OCI-M2 (cell line): ENCODE results near the gene ATP6V0A4.
"Not testable (repeated sequence)": the region's sequence is repeated elsewhere in the genome, so short reads cannot be mapped to it uniquely, and the experiment has no call there.

ENCODE experiments used
- DNase-seq: peaks from one replicate; lab custom pipeline; 2025; ENCODE audit not compliant: unreplicated experiment; lab: John Stamatoyannopoulos, UW

The ATP6V0A4 gene

DNA sequence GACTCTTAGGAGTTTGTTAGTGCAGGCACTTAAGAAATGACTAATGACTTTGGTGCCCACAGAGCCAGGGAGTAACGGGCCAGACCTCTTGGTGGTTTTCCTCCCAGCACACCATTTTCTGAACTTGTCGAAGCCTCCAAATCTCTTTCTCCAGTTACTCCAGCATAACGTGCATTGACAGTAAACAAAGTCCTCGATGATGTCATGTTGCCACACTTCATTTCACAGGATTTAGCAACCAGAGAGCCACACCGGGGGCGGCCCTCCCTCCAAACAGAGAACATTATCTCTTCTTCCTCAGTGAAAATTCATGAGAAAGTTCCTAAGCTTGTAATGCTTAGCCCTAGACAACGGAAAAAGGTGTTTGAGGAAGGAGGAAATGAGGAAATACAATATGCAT, 92.8 kb downstream of the ATP6V0A4 start:
- no peak for DNase-seq

DNA sequence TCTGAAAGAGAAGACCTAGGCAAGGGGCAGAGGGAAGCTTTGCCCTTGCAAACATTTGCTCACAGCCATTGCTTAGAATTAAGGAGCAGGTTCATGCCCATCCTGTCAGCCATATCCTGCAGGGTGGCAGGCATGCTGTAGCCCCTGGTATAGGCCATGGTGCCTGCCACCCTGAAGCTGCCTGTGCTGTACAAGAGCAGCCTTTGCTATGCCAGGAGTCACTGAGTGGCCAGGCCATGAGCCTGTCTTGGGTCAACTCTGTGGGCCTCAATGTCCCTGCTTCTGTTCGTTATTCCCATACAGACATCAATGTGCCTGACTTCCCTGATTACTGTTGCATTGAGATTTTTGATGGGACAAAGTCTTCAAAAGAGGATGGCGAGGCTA, 96.5 kb downstream of the ATP6V0A4 start:
- no peak for DNase-seq

DNA sequence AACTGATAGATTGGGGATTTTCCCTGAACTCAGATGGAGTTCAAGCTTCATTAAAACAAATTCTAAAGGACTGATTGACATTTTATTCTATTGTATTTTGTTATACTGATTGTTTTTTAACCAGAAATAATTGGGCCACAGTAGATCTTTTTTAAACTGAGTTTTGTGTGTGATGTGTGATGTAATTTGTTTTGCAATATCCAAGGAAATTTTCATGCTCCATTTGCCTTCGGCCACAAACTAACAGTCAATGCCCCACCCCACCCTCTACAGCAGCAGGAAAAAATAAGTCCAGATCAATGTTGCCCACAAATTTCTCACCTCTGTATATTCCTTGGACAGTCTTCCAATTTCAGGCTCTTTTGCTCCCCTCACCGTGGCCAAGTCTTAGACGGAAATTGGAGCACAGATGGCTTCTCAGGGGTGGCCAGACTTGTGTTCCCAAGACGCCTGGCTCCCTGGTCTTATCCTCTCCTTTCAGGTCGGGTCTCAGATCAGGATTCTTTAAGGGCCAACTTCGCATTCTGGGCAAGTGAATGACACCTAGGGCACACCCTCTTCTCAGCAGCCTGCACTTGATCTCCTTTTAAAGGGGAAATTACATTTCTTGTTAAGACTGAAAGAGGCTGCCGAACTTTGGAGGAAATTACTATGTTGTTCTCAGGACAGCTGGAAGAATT, 97.0 kb downstream of the ATP6V0A4 start, which contains the start of gene SVOPL:
TSS of gene SVOPL (minus strand) at position 506 of the 680 bp plus-strand sequence. CDS start 22,317 bp downstream, outside the sequence.
- no peak for DNase-seq

DNA sequence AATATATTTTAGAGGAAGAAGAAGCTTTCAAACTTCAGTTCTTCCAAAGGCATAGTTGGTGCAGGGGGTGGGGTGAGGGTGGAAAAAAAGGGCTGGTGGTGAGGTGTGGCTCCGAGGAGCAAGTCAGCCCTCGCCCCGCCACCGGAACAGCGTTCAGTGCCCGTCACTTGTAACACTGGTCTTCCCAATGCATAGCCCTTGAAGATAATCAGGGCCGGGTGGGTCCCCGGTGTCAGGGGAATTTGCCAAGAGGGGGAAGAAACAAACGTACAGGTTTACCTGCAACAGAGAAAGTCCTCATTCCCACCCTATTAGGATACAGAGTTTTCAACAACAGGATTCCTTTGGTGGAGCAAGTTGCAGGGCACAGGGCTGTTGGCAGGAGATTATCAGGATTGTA, 98.3 kb downstream of the ATP6V0A4 start:
- DNase-seq = no peak

DNA sequence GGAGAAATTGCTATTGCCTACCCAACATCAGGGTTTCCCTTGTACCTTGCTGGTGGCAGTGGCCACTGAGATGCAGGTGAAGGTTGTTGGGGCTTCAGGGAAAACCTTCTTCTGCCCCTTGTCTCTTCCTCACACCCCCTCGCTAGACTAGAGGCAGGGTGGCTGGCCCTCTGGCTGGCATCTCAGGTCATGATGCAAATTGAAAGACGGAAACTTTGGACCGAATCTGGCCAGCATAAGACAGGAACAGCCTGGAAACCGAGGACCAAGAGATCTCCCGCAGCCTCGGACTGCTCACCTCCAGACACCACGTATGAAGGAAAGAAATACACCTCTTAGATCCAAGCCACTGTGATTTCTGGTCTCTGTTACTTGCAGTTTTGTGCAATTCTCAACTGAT, 99.7 kb downstream of the ATP6V0A4 start:
- no peak for DNase-seq

DNA sequence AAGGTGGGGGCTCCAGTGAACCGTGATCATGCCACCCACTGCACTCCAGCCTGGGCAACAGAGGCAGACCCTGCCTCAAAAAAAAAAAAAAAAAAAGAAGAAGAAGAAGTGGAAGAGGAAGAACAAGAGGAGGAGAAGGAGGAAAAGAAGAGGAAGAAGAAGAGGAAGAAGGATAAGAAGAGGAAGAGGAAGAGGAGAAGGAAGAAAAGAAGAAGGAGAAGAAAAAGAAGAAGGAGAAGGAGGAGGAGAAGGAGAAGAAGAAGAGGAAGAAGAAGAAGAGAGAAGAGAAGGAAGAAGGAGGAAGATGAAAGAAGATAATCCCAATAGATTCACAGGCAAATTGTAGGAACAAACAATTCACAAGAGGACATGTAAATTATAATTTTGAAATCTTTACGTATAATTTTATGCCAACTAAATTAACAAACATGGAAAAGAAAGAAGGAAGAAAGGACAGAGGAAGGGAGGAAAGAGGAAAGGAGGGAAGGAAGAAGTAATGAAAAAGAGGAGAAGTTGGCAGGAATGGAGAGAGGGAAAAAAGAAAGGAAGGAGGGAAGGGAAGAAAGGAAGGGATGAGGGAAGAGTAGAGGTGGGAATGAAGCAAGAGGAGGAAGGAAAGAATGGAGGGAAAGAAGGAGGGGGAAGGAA, 100.3 kb downstream of the ATP6V0A4 start:
- no peak for DNase-seq

DNA sequence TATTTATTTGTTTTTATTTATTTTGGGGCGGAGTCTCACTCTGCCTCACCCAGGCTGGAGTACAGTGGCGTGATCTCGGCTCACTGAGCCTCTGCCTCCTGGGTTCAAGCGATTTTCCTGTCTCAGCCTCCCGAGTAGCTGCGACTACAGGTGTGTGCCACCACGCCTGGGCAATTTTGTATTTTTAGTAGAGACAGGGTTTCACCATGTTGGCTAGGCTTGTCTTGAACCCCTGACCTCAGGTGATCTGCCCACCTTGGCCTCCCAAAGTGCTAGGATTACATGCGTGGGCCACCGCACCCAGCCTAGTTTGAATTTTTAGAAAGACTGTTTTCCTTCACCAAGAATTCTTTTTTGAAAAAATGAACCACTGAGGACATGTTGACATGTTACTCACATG, 102.2 kb downstream of the ATP6V0A4 start:
- DNase-seq = not testable (repeated sequence)

DNA sequence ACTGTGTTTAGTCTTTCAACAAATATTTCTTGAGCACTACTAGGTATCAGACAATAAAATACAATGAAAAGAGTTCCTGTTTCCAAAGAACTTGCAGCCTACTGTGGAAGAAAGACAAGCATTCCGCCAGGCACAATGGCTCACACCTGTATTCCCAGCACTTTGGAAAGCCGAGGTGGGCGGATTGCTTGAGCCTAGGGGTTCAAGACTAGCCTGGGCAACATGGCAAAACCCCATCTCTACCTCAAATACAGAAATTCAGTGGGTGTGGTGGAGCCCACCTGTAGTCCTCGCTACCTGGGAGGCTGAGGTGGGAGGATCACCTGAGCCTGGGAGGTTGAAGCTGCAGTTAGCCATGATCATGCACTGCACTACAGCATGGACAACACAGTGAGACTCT, 102.9 kb downstream of the ATP6V0A4 start:
- DNase-seq = no peak

DNA sequence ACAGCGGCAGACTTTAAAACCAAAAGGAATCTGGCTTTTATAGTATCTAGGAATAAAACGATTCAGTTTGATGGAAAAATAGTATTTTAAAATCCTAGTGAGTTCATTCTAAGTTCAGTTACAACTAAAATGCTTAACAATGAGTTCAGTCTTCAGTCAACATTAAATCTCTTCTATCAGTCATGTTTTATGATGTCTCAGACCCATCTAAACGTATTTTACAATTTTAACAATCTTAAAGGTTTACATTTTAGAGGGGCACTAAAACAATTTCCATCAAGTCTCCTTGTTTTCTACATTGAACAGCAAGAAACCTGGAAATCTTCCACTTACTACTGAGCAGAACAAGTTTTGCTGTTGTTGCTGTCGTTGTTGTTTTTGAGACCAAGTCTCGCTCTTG, 106.8 kb downstream of the ATP6V0A4 start:
- DNase-seq = no peak

DNA sequence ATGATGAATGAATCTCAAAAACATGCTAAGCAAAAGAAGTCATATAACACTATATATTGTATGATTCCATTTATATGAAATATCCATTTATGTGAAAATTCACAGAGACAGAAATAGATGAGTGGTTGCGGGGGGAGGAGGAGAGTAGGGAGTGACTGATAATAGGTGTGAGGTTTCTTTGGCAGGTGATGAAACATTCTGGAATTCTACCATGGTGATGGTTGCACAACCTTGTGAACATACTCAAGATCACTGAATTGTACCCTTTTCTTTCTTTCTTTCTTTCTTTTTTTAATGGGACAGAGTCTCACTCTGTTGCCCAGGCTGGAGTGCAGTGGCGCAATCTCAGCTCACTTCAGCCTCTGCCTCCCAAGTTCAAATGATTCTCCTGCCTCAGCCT, 107.5 kb downstream of the ATP6V0A4 start:
- DNase-seq = no peak

DNA sequence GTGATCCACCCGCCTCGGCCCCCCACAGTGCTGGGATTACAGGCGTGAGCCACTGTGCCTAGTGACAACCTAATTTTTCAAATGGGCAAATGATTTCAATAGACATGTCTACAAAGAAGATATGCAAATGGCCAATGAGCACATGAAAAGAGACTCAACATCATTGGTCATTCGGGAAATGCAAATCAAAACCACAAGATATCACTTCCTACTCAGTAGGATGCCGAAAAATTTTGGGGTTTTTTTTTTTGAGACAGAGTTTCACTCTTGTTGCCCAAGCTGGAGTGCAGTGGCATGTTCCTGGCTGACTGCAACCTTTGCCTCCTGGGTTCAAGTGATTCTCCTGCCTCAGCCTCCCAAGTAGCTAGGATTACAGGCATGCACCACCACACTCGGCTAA, 110.0 kb downstream of the ATP6V0A4 start:
- not testable (repeated sequence) for DNase-seq

DNA sequence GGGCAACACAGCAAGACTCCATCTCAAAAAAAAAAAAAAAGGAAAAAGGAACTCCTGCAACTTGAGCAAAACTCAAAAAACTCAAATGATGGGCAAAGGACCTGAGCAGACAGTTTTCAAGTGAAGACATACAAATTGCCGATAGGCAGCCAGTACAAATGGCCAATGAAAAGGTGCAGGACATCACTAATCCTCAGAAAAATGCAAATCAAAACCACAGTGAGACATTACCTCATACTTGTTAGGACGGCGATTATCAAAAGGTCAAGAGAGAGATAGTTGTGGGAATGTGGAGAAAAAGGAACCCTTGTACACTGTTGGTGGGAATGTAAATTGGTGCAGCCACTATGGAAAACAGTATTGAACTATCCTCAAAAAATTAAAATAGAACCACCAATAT, 113.7 kb downstream of the ATP6V0A4 start:
- DNase-seq = no peak

DNA sequence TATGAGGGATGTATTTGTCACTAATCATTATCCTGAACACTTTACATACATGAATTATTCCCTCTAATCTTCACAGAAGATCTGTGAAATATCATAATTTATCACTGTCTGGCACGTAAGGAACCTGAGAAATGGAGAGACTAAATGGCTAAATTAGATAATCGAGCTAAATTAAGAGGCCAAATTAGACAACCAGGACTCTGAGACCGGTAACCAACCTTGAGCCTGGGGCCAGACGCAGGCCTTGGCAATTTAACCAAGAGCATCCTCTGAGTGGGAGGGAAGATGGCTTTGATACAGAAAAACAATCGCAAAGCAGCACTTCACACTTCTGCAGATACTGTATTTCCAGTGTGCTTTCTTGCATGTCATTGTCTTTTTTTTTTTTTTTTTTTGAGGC, 118.2 kb downstream of the ATP6V0A4 start:
- DNase-seq = no peak

DNA sequence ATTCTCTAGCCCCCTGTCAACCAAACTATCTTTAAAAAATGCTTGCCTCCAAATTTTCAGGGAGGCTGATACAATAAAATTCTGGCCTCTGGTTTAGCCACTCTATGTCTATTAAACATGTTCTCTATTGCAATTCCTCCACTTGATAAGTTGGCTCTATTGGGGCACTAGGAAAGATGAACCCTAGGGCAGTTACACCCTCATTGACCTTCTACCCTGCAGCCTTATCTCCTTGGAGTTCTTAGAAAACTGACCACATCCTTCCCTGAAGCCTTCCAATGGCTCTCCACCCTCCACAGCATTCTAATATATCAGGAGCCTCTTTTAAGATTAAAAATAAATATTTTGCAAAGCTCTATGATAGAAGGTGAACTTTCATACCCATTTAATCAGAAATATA, 127.4 kb downstream of the ATP6V0A4 start:
- DNase-seq = no peak

DNA sequence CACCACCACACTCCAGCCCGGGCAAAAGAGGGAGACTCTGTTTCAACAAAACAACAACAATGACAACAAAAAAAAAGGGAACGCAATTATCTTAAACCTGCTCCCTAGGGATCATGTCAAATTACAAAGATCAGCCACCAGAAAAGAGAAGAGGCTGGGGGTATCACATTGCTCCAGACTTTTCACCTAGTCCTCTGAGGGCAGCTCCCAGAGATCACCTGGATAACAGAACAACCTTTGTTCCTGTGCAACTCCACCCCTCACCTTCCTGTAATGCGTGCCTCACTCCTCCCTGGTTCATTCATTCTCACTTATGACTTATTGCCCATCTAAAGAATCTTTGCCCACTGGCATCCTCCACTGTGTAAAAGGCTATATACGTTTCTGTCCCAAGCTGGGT, 128.6 kb downstream of the ATP6V0A4 start:
- no peak for DNase-seq

DNA sequence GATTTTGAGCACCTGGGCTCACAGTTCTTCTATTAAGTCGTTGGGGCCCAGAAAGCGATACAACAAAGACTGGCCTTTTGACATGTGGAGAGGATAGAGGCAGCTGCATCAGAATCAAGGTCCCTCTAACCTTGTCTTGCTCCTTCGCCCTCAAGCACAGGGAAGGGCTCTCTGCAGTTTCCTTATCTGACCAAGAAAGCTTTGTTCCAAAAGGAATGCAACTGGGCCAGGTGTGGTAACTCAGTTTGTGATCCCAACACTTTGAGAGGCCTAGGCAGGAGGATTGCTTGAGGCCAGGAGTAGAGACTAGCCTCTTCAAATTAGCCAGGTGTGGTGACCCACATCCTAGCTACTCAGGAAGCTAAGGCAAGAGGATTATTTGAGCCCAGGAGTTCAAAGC, 129.1 kb downstream of the ATP6V0A4 start:
- no peak for DNase-seq

DNA sequence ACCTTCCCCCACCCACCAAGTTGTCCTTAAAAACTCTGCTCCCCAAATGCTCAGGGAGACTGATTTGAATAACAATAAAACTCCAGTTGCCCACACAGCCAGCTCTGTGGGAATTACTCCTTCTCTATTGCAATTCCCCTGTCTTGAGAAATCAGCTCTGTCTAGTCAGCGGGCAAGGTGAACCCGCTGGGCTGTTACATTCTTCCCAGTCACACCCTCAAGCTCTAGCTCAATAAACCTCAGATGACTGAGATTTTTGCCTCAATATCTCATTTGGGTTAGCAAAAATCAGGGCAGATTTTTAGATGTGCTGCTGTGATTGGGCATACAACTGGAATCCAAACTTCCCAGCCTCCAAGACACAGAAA, 129.8 kb downstream of the ATP6V0A4 start:
- no peak for DNase-seq

DNA sequence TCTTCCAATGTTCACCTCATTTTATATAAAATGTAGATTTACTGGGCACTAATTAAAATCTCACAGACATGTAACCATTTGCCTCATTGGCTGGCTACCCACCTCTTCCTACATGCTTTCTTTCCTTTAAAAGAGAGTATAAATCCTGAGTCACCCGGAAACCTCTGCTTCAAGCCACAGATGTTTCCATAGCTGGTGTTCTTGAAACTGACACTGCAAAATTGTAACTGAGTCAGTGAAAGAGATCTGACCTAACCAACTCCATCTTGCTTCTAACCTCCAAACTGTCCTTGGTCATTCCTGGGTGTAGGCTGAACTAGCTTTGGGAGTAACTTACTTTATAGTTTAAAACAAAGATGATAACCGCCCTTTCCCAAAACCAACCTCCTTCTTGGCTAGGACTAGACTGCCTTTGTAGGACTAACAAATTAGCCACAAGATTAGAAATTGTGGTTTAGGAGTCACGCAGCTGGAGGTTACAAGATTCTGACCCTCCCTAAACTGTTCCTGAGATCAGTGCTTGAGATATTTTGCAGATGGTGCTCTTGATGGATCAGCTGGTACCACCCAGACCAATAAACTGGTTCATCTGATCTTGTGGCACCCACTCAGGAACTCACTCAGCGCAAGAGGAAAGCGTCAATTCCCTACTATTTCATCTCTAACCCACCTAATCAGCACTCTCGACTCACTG, 130.3 kb downstream of the ATP6V0A4 start:
- DNase-seq = no peak

DNA sequence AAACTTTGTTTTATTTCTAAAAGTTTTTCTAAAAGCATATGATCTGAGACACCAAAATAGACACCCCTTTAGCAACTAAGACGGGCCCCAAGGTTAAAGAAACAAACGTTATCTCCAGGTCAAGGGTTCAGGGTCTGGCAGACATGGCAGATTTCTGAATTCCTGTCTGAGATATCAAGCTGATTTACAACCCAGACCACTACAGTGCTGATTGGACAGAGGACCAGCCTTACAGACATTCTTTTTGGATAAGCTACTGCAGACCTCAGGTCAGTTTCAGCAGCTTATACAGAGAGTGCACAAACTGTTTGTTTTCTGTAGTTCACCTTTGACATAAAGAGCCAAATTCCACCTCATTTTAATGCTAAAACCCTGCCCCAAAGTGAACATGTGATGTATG, 131.6 kb downstream of the ATP6V0A4 start:
- DNase-seq = no peak

DNA sequence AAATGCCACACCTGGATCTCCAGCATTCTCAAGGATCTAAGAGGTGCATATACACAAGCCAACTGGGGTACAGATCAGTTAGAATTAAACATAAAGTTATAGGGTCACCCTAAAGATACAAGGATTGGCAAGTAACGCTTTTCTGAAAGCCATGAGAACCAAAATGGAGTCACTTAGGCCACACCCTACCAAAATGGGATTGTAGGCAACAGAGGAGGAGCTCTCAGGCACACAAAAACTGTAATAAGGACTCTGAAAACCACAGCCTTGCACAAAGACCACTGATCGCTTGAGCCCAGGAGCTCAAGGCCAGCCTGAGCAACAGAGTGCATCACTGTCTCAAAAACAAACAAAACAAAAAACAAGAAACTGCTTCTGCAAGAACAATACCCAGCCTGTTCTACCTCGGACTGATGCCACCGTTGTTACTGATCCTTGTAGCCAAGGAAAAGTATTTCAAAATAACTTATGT, 132.3 kb downstream of the ATP6V0A4 start:
- DNase-seq = no peak

DNA sequence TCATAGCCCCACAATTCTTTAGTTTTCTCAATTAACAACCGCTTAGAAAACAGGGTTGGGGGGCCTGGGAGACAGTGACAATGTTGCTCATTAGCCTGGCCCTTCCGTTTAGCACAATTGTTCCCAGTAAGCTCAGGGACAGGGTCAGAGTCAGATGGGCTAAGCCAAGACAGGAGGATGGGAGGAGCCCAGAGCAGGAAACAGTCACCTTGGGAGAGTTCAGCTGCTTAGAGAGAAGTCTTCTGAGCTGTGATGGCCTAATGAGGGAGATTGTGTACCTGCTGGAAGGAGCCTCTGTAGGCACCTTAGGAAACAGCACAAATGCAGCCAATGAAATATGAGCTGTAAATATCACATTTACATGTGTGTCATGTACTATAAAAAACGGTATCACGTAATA, 132.7 kb downstream of the ATP6V0A4 start:
- DNase-seq = no peak
